Thoracic aorta (tissue), 2 donors: ENCODE results near the gene REEP2. TPM values are rescaled to one million over a fixed set of nuclear protein-coding genes. Genes with fewer than 3 reads are reported as not detected.

Source experiments
- ATAC-seq: fragments of 150-250 bp; one replicate; pipeline ENCODE4 v1.8.0; 2017; ENCODE audit warnings: low read depth; ENCODE audit not compliant: insufficient number of reproducible peaks, low FRiP score
- DNase-seq: peaks from one replicate; pipeline ENCODE4 v3.0.0-alpha.2; 2020; ENCODE audit warnings: low spot score
- H3K27ac ChIP-seq, 2 donors: fragments of 200-600 bp; sonication (generic); 1 replicate in 1 of 2; 2 replicates in 1 of 2; pipeline ENCODE4 v1.5.1; 2016; ENCODE audit warnings: mild to moderate bottlenecking in 2 of 2, moderate library complexity in 2 of 2
- H3K27me3 ChIP-seq: fragments of 200-600 bp; sonication (generic); replicated peaks from 2 replicates; pipeline ENCODE4 v1.6.0; 2016; ENCODE audit warnings: mild to moderate bottlenecking; ENCODE audit not compliant: insufficient read depth
- H3K36me3 ChIP-seq: fragments of 200-600 bp; sonication (generic); one replicate; pipeline ENCODE4 v1.5.1; 2016
- H3K4me1 ChIP-seq, 2 donors: fragments of 200-600 bp; sonication (generic); 1 replicate in 1 of 2; 2 replicates in 1 of 2; pipeline versions ENCODE4 v1.5.1 to v1.6.0; 2016; ENCODE audit warnings: low read depth in 2 of 2, mild to moderate bottlenecking in 1 of 2; ENCODE audit not compliant: control insufficient read depth in 1 of 2
- H3K4me3 ChIP-seq: fragments of 200-600 bp; sonication (generic); 2 replicates; pipeline ENCODE4 v1.5.1; 2016; ENCODE audit warnings: mild to moderate bottlenecking
- H3K9me3 ChIP-seq: fragments of 200-600 bp; sonication (generic); 2 replicates; pipeline ENCODE4 v1.5.1; 2016
- total RNA-seq, 2 donors: library from RNA; depleted of rRNA; stranded (reverse); fragments of >200 nt; gene quantifications; one replicate each; pipeline versions ENCODE4 v1.1.0 to v1.2.3, GENCODE V29; 2016
- TF ChIP-seq, protein P1 (sequence below): fragments of 200-600 bp; sonication (generic); IDR thresholded peaks from one replicate; pipeline ENCODE4 v1.5.1; 2019; ENCODE audit warnings: antibody characterized with exemption

REEP2 gene
- total RNA-seq, 2 donors from 2014 or later = 8.9 to 11.5 TPM

- Histone ChIP-seq H3K36me3 (no peaks in the 10 kb centered on the region), H3K4me3 (no peak overlapping the region), H3K9me3 (no peaks in the 10 kb centered on the region), H3K27me3 (no peaks in the 10 kb centered on the region), H3K27ac (no peak overlapping the region), H3K4me1 (peaks cover 6 to 25% of the 10 kb centered on the region in 2 donors)
- DNase-seq (no peak), ATAC-seq (no peak)
- TF ChIP-seq, protein P1, sequence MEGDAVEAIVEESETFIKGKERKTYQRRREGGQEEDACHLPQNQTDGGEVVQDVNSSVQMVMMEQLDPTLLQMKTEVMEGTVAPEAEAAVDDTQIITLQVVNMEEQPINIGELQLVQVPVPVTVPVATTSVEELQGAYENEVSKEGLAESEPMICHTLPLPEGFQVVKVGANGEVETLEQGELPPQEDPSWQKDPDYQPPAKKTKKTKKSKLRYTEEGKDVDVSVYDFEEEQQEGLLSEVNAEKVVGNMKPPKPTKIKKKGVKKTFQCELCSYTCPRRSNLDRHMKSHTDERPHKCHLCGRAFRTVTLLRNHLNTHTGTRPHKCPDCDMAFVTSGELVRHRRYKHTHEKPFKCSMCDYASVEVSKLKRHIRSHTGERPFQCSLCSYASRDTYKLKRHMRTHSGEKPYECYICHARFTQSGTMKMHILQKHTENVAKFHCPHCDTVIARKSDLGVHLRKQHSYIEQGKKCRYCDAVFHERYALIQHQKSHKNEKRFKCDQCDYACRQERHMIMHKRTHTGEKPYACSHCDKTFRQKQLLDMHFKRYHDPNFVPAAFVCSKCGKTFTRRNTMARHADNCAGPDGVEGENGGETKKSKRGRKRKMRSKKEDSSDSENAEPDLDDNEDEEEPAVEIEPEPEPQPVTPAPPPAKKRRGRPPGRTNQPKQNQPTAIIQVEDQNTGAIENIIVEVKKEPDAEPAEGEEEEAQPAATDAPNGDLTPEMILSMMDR = no peak
Observed at GRCh38 chr5:138454121-138454520, 15.3 kb downstream of the REEP2 start.

DNA sequence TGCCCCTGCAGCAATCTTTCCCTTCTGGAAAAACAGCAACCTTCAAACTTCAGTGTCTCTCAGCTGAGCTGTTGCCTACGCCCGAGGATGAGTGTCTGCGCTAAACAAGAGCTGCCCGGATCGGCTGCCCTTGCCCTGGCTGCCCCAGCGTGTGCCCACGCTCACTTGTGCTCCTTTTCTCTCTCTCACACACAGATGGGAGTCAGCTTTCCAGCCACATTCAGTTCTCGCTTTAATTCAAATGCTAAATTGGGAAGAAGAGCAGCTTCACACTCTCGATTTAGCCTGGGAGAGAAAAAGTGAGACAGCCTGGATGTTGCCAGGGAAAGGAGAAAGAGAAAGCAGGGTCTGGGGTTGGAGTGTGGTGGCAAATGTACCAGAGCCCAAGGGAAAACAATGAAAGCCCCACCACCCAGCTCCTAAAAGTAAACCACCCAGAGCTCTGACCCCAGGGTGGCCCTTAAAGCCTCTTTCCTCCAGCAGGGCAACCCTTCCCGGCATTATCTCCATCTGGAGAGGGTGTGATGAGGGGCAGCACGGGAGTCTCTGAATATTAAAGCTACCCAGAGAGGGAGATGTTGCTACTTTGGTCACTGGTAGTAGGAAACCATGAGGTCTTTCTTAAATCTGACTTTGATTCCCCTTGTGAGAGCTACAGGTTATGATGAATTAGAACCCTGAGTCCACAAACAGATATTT is 16.5 kb downstream of the REEP2 start:
- H3K36me3 ChIP-seq = no peaks in the 10 kb centered on the region
- H3K27me3 ChIP-seq = no peaks in the 10 kb centered on the region
- DNase-seq (no peak), ATAC-seq (no peak)
- TF ChIP-seq, protein P1 = no peak
- H3K4me1 ChIP-seq = peaks cover 6 to 18% of the 10 kb centered on the region in 2 donors
- H3K4me3 ChIP-seq = no peak overlapping the region
- H3K9me3 ChIP-seq = no peaks in the 10 kb centered on the region
- H3K27ac ChIP-seq = no peak overlapping the region

DNA sequence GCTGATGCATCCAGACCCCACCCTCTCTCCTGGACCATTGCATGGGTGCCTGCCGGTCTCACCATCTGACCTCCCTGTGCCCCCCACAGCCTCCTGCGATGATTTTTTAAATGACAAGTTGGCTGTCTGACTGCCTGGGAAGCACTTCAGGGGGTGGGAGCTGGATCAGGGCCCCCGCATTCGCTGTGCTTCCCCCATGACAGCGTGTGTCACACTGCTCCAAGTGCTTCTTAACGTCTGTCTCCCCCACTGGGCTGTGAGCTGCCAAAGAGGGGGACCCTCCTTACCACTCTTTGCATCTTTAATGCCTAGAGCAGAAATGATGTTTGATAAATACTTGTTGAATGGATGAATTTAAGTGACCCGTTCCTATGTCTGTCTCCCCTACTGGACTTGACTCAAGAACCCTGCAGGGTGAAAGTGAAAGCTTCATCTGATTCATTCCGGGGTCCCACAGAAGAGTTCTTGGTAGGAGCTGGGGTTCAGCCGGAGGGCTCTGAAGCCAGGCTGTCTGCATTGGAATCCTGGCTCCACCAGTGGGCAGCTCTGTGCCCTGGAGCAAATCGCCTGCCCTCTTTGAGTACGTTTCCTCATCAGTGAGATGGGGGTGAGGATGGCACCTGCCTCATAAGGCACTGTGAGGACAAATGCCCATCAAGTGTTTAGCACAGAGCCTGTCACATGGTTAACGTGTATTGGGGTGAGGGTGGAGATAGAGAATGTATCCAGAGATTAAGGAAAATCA is 18.8 kb downstream of the REEP2 start:
- Histone ChIP-seq H3K4me1 (peaks cover 6 to 31% of the 10 kb centered on the region in 2 donors), H3K4me3 (no peak overlapping the region), H3K9me3 (no peaks in the 10 kb centered on the region), H3K36me3 (no peaks in the 10 kb centered on the region), H3K27ac (no peak overlapping the region), H3K27me3 (no peaks in the 10 kb centered on the region)
- TF ChIP-seq, protein P1 = no peak
- DNase-seq (no peak), ATAC-seq (no peak)

GRCh38 chr5:138458384-138458783 is 19.5 kb downstream of the REEP2 start:
- Histone ChIP-seq H3K9me3 (no peaks in the 10 kb centered on the region), H3K4me3 (no peak overlapping the region), H3K27ac (no peak overlapping the region), H3K4me1 (peaks cover 9 to 35% of the 10 kb centered on the region in 2 donors), H3K36me3 (no peaks in the 10 kb centered on the region), H3K27me3 (no peaks in the 10 kb centered on the region)
- TF ChIP-seq, protein P1 = no peak
- no peak for DNase-seq
- no peak for ATAC-seq

DNA sequence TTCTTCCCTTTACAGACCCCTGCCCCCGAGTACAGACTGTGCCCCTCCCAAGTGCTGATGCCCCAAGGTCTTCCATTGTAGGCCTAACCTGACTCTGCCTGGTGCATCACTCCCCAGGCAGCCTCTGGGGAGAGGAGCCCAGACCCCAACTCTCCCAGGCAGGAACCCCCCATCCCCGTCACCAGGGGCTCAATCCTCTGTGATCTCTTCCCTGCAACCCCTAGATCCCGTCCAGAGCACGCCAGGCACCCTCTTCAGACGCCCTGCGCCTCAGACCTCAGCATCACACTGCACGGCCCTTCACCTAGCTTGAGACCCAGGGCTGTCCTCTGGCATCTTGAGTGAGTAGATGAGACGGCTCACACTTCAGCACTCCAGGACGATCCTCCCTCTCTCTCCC is 20.0 kb downstream of the REEP2 start:
- no peak overlapping the region for H3K4me3 ChIP-seq
- no peak for DNase-seq
- no peaks in the 10 kb centered on the region for H3K36me3 ChIP-seq
- H3K27me3 ChIP-seq = no peaks in the 10 kb centered on the region
- TF ChIP-seq, protein P1 = no peak
- H3K27ac ChIP-seq = no peak overlapping the region
- H3K4me1 ChIP-seq = peaks cover 10 to 37% of the 10 kb centered on the region in 2 donors
- H3K9me3 ChIP-seq = no peaks in the 10 kb centered on the region
- ATAC-seq = no peak
